OCI-LY3 (cell line): ENCODE results near the gene SPATA19.

Experiments used
- H2AFZ ChIP-seq: fragments of 200-600, 300-600 bp; shearing (Covaris generic); 2 replicates; pipeline ENCODE4 v1.6.0; 2014; ENCODE audit warnings: antibody characterized with exemption, low read depth, low read length
- H3K27ac ChIP-seq: fragments of 200-600, 300-600 bp; sonication (generic); 2 replicates; pipeline ENCODE4 v1.5.1; 2014; ENCODE audit warnings: mild to moderate bottlenecking, low read length, moderate library complexity, mixed read lengths
- H3K27me3 ChIP-seq: fragments of 200-600, 300-600 bp; sonication (generic); 2 replicates; pipeline ENCODE4 v1.6.1; 2014; ENCODE audit warnings: low read depth, low read length, mixed read lengths
- H3K36me3 ChIP-seq: fragments of 200-600, 300-600 bp; sonication (generic); replicated peaks from 2 replicates; pipeline ENCODE3; 2014; ENCODE audit warnings: low read depth, low read length, mixed read lengths
- H3K4me1 ChIP-seq: fragments of 300-600, 200-600 bp; sonication (generic); 2 replicates; pipeline ENCODE4 v1.6.1; 2014; ENCODE audit warnings: low read length, mixed read lengths
- H3K4me2 ChIP-seq: fragments of 200-600, 300-600 bp; sonication (generic); 2 replicates; pipeline ENCODE4 v1.6.1; 2014; ENCODE audit warnings: low read length, mixed read lengths
- H3K4me3 ChIP-seq: fragments of 300-600, 200-600 bp; sonication (generic); 2 replicates; pipeline ENCODE4 v1.5.1; 2014; ENCODE audit warnings: antibody characterized with exemption, mild to moderate bottlenecking, low read length, moderate library complexity
- H3K79me2 ChIP-seq: fragments of 300-600, 200-600 bp; shearing (Covaris generic); 2 replicates; pipeline ENCODE4 v1.6.1; 2014; ENCODE audit warnings: mild to moderate bottlenecking, low read length, mixed read lengths
- H3K9ac ChIP-seq: fragments of 300-600, 200-600 bp; shearing (Covaris generic); 2 replicates; pipeline ENCODE4 v1.6.0; 2014; ENCODE audit warnings: mild to moderate bottlenecking, low read length, moderate library complexity
- H3K9me3 ChIP-seq: fragments of 200-600, 300-600 bp; shearing (Covaris generic); 2 replicates; pipeline ENCODE4 v1.6.1; 2014; ENCODE audit warnings: low read length, mixed read lengths; ENCODE audit not compliant: insufficient read depth
- H4K20me1 ChIP-seq: fragments of 200-600, 300-600 bp; sonication (generic); 2 replicates; pipeline ENCODE4 v1.6.1; 2016; ENCODE audit warnings: low read length, mixed read lengths; ENCODE audit not compliant: insufficient read depth
- EZH2phosphoT487 ChIP-seq: fragments of 200-600 bp; shearing (Covaris generic); IDR thresholded peaks from 2 replicates; pipeline ENCODE4 v1.6.1; 2018; ENCODE audit warnings: antibody characterized with exemption, mixed run types, low read depth
- TF ChIP-seq, protein P1 (sequence below): fragments of 200-600, 300-600 bp; sonication (generic); IDR thresholded peaks from 2 replicates; pipeline ENCODE4 v1.5.1; 2014; ENCODE audit warnings: antibody characterized with exemption, low read length, low read depth

The SPATA19 gene

DNA sequence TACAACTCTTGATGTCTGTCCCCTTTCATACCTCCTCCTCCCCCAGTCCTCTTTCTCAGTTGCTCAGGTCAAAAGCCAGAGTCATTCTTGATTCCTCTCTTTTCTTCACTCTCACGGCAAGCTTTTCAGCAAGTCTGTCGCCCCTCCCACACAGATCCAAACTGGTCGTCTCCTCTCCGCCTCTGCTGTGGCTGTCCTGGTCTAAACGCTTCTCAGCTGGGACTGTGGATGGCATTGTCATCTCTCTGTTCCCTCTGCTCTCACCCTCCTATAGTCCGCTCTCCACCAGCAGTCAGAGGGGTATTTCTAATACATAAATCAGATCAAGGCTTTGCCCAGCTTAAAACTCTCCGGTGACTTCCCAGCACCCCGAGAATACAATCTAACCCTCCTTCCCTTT, 46.8 kb upstream of the SPATA19 start:
- H3K27me3 ChIP-seq, result peaks cover 7% of the 10 kb centered on the region; the same call in 1 of the 2 replicates
- TF ChIP-seq, protein P1, sequence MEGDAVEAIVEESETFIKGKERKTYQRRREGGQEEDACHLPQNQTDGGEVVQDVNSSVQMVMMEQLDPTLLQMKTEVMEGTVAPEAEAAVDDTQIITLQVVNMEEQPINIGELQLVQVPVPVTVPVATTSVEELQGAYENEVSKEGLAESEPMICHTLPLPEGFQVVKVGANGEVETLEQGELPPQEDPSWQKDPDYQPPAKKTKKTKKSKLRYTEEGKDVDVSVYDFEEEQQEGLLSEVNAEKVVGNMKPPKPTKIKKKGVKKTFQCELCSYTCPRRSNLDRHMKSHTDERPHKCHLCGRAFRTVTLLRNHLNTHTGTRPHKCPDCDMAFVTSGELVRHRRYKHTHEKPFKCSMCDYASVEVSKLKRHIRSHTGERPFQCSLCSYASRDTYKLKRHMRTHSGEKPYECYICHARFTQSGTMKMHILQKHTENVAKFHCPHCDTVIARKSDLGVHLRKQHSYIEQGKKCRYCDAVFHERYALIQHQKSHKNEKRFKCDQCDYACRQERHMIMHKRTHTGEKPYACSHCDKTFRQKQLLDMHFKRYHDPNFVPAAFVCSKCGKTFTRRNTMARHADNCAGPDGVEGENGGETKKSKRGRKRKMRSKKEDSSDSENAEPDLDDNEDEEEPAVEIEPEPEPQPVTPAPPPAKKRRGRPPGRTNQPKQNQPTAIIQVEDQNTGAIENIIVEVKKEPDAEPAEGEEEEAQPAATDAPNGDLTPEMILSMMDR, result no peak
- no peak for TF ChIP-seq EZH2phosphoT487

DNA sequence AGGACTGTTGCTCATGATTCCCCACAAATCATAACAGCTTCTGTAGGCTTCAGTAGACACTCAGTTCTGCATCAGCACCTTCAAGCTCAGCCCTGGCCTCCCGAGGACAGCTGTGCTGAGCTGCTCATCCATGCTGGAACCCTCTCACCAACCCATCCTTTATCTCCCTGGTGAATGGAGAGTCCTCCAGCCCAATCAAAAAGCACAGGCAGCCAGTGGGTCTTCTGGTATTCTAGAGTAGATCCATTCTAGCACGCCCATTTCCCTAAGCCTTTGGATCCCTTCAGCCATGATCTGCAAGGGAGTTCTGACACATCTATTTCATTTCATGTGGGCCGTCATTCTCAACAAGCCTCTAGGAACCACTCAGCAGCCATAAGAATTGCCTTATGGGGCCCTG, 44.6 kb upstream of the SPATA19 start:
- Histone ChIP-seq H3K4me2 (no peak overlapping the region), H3K27me3 (peaks cover 7% of the 10 kb centered on the region; the same call in 1 of the 2 replicates), H4K20me1 (no peaks in the 10 kb centered on the region), H3K36me3 (no peaks in the 10 kb centered on the region), H3K27ac (no peak overlapping the region), H3K4me1 (peaks cover 16% of the 10 kb centered on the region), H3K79me2 (no peaks in the 10 kb centered on the region), H2AFZ (no peak overlapping the region), H3K9ac (no peak overlapping the region), H3K9me3 (no peaks in the 10 kb centered on the region), H3K4me3 (no peak overlapping the region)
- TF ChIP-seq, protein P1, result no peak
- no peak for TF ChIP-seq EZH2phosphoT487

More for the DNA sequence above, 46.8 kb upstream of the SPATA19 start:
- no peak overlapping the region for H3K9ac ChIP-seq
- no peaks in the 10 kb centered on the region for H3K79me2 ChIP-seq
- no peaks in the 10 kb centered on the region for H4K20me1 ChIP-seq
- no peaks in the 10 kb centered on the region for H3K36me3 ChIP-seq
- no peak overlapping the region for H2AFZ ChIP-seq
- H3K4me1 ChIP-seq, result peaks cover 39% of the 10 kb centered on the region
- no peaks in the 10 kb centered on the region for H3K9me3 ChIP-seq
- no peak overlapping the region for H3K4me3 ChIP-seq
- H3K27ac ChIP-seq, result no peak overlapping the region
- H3K4me2 ChIP-seq, result no peak overlapping the region

DNA sequence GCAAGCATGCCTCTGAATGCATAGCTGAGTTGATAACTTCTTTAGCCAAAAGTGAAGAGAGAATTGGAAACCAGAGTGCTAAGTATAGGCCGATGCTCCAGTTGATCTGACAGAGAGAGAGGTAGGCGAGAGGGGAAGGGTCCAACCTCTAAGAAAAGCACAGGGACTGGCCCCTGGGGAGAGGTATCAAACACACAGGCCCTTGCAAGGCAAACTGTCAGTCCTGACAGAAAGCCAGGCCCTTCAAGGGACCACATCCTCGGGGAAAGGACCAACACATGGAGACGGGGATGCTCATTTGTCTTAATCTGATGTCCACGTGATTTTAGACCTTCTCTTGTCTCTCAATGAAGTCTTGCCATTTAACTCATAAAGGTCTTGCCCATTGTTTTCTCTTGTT, 43.9 kb upstream of the SPATA19 start:
- no peak overlapping the region for H3K27ac ChIP-seq
- H3K4me2 ChIP-seq, result no peak overlapping the region
- no peaks in the 10 kb centered on the region for H3K79me2 ChIP-seq
- no peak overlapping the region for H3K4me3 ChIP-seq
- H3K4me1 ChIP-seq, result peaks cover 9% of the 10 kb centered on the region; the same call in 1 of the 2 replicates
- no peaks in the 10 kb centered on the region for H3K36me3 ChIP-seq
- H3K9ac ChIP-seq, result no peak overlapping the region
- TF ChIP-seq, protein P1, result no peak
- TF ChIP-seq EZH2phosphoT487, result no peak
- no peak overlapping the region for H2AFZ ChIP-seq
- peaks cover 7% of the 10 kb centered on the region; the same call in 1 of the 2 replicates for H3K27me3 ChIP-seq
- H4K20me1 ChIP-seq, result no peaks in the 10 kb centered on the region
- no peaks in the 10 kb centered on the region for H3K9me3 ChIP-seq

DNA sequence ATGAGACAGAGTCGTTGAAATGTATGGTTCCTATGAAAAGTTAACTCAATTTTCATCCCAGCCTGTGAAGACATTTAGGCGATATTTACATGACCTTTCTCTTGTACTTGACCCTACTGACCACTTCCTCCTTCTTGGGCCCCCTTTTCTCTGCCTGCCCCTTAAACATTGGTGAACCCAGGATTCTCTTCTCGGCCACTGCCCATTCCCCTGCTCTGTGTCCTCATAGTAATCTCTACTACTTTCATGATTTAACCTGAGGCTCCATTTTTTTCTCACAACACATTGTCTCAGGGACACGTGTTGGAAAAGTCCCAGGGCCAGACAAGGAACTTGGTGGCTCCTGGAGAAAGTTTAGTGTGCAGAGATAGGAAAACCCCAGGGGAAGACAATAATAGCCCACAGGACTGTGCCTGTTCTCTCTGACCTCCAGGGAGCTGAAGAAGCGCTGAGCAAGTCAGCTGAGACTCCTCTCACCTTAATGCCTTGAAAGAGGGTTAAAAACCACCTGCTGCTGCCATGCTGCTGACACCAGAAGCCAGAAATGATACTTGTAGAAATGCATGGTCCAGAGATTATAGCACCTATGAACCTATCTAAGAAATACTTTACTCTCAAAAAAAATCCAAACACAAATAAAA, 42.5 kb upstream of the SPATA19 start:
- H3K36me3 ChIP-seq, result no peaks in the 10 kb centered on the region
- no peak for TF ChIP-seq EZH2phosphoT487
- TF ChIP-seq, protein P1, result no peak
- no peaks in the 10 kb centered on the region for H3K79me2 ChIP-seq
- H4K20me1 ChIP-seq, result no peaks in the 10 kb centered on the region
- H3K27ac ChIP-seq, result no peak overlapping the region
- no peak overlapping the region for H3K9ac ChIP-seq
- H2AFZ ChIP-seq, result no peak overlapping the region
- H3K27me3 ChIP-seq, result peaks cover 7% of the 10 kb centered on the region; the same call in 1 of the 2 replicates
- H3K9me3 ChIP-seq, result no peaks in the 10 kb centered on the region
- H3K4me3 ChIP-seq, result no peak overlapping the region
- H3K4me2 ChIP-seq, result no peak overlapping the region
- H3K4me1 ChIP-seq, result no peaks in the 10 kb centered on the region
